NT2/D1 (cell line): ENCODE measurements around the gene PANX2.

Experiments used
- DNase-seq: peaks from one replicate; pipeline ENCODE4 v3.0.0-alpha.2; 2011; ENCODE audit warnings: low read depth, low spot score
- H3K27me3 ChIP-seq: 2 replicates; pipeline ENCODE4 v1.6.0; 2011; ENCODE audit warnings: mild to moderate bottlenecking; ENCODE audit not compliant: insufficient read length, insufficient read depth
- H3K36me3 ChIP-seq: 2 replicates; pipeline ENCODE4 v1.6.1; 2011; ENCODE audit warnings: mild to moderate bottlenecking, low read length, mixed read lengths; ENCODE audit not compliant: insufficient read depth, insufficient read length
- H3K4me1 ChIP-seq: 2 replicates; pipeline ENCODE4 v1.5.1; 2011; ENCODE audit not compliant: insufficient read depth, insufficient read length
- H3K4me3 ChIP-seq: 2 replicates; pipeline ENCODE4 v1.5.1; 2011; ENCODE audit warnings: low read depth; ENCODE audit not compliant: insufficient read length
- H3K9ac ChIP-seq: 2 replicates; pipeline ENCODE4 v1.6.0; 2011; ENCODE audit warnings: low read depth; ENCODE audit not compliant: insufficient read length
- H3K9me3 ChIP-seq: 2 replicates; pipeline ENCODE4 v1.5.1; 2011; ENCODE audit warnings: mild to moderate bottlenecking, low read length; ENCODE audit not compliant: insufficient read depth
- SUZ12 ChIP-seq: IDR thresholded peaks from 2 replicates; pipeline ENCODE4 v1.6.1; 2011; ENCODE audit not compliant: insufficient read length, insufficient read depth; ENCODE audit errors: extremely low read depth
- YY1 ChIP-seq: IDR thresholded peaks from 2 replicates; pipeline ENCODE4 v1.6.1; 2011; ENCODE audit not compliant: insufficient read length, insufficient read depth
- ZNF274 ChIP-seq: IDR thresholded peaks from 2 replicates; pipeline ENCODE4 v1.6.1; 2011; ENCODE audit warnings: mild to moderate bottlenecking, low read depth, low read length

Gene PANX2

DNA sequence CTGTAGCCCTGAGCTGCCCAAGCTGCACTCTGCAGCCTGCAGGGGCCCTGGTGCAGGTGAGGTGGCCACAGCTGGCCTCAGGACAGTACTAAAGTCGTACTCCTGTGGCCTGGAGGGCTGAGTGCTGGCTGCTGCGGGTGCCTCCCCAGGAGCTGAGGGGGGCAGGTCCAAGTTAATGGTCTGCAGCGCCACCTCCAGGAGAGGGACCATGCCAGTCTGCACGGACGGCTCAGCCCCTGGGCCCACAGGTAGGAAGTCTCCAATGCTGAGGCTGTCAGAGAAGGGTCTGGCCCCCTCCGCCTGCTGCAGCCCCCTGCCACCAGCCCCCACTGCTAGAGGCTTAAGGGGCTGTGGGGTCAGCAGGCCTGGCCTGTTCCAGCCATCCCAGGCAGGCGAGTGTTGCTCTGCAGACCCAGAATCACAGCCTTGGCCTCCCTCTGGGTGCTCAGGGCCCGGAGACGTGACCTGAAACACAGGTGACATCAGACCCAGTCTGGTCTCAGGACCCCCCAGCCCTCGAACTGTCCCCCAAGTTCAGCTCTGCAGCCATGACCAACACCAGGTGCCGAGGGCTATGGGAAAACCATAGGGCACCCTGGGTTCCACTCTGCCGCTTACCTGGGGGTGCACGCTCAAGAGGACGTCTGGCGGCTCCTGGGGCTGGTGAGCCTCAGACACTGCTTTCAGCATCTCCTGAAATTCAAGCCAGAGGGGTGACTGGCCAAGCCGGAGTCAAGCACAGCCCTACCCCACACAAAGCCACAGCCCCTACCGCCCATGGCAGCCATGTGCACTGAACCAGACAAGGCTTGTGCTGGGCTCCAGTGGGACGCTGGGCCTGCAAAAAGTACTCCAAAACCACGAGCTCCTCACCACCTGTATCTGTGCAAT is 51.1 kb downstream of the PANX2 start:
- no peak for DNase-seq
- peaks cover 10% of the 10 kb centered on the region for H3K4me1 ChIP-seq
- peaks cover 83% of the 10 kb centered on the region for H3K36me3 ChIP-seq
- TF ChIP-seq SUZ12 = no peak
- TF ChIP-seq ZNF274 = no peak
- no peak for TF ChIP-seq YY1
- no peak overlapping the region for H3K9ac ChIP-seq
- no peaks in the 10 kb centered on the region for H3K27me3 ChIP-seq
- no peaks in the 10 kb centered on the region for H3K9me3 ChIP-seq
- no peak overlapping the region for H3K4me3 ChIP-seq

DNA sequence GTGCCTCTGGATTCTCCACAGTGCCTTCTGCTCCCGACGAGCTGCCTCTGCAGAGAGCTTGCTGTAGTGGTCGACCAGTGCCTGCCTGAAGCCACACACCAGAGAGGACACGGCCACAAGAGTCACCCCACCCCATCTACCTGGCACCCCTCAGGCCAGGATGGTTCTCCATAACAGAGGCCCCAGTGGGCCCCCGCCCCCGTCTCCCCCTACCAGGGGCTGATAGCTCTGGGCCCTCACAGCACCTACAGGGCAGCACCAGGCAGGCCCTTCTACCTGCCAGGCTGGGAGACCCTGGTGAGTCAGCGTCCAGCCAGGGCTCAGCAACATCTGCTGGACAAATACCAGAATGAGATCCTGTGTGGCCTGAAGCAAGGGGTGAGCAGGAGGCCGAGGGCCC is 52.0 kb downstream of the PANX2 start:
- no peak for DNase-seq
- peaks cover 76% of the 10 kb centered on the region for H3K36me3 ChIP-seq

DNA sequence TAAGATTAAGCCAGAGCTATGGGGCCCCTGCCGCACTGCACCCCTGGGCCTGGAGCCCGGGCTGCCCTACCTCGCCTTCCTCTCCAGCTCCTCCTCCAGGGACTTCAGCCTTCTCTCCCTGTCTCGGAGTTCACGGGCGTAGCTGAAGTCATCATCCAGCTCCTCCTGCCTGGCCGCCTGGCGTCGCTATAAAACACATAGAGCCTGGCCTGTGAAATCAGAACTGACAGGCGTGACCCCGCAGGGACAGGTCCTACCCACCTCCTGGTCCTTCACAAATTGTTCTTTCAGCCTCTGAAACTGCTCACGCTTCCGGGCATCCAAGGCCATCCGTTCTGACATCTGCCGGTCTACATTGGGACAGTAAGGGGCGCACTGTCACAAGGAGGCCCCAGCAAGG is 53.5 kb downstream of the PANX2 start:
- no peaks in the 10 kb centered on the region for H3K27me3 ChIP-seq
- H3K9ac ChIP-seq = no peak overlapping the region
- TF ChIP-seq SUZ12 (no peak), YY1 (no peak), ZNF274 (no peak)
- peaks cover 66% of the 10 kb centered on the region for H3K36me3 ChIP-seq
- H3K4me3 ChIP-seq = no peak overlapping the region
- DNase-seq = no peak
- H3K4me1 ChIP-seq = peaks cover 7% of the 10 kb centered on the region
- no peaks in the 10 kb centered on the region for H3K9me3 ChIP-seq

More for the DNA sequence above, 52.0 kb downstream of the PANX2 start:
- Histone ChIP-seq H3K9ac (no peak overlapping the region), H3K4me1 (peaks cover 10% of the 10 kb centered on the region), H3K9me3 (no peaks in the 10 kb centered on the region), H3K4me3 (no peak overlapping the region), H3K27me3 (no peaks in the 10 kb centered on the region)
- no peak for TF ChIP-seq SUZ12
- TF ChIP-seq ZNF274 = no peak

DNA sequence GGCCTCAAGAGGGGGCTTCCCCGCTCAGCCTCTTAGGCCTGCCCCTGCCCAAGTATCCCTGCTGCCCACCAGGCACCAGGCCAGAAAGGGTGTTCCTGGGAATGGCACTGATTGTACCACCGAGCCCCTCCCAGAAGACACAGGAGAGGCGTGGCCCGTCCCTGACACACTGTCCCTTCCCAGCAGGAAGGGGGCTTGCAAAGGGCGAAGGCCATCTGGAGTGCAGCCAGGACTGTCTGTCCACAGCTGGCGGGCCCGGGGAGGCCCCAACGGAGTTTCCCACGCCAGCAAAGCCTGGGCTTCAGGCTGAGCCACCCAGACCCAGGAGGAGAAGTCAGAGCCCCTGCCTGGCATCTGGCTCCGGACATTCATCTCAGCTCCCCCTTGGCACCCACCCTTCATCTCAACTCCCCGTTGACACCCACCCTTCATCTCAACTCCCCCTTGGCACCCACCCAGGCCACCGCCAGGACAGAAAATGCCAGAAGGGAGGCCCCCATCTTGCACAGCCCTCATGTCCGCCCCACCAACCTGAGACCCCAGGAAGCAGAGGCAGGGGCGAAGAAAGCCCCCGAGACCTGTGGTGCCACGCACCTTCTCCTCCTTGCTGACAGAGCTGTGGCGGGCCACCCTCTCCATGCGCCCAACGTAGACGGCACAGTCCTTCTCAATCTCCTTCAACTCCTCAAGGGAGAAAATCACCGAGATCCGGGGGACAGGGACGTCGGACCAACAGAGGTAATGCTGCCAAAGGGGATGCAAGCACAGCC is 54.9 kb downstream of the PANX2 start:
- no peaks in the 10 kb centered on the region for H3K27me3 ChIP-seq
- no peak overlapping the region for H3K9ac ChIP-seq
- TF ChIP-seq SUZ12 = no peak
- no peak for TF ChIP-seq YY1
- TF ChIP-seq ZNF274 = no peak
- no peak overlapping the region for H3K4me3 ChIP-seq
- H3K36me3 ChIP-seq = peaks cover 61% of the 10 kb centered on the region
- peaks cover 2% of the 10 kb centered on the region for H3K4me1 ChIP-seq
- no peak for DNase-seq
- no peaks in the 10 kb centered on the region for H3K9me3 ChIP-seq

DNA sequence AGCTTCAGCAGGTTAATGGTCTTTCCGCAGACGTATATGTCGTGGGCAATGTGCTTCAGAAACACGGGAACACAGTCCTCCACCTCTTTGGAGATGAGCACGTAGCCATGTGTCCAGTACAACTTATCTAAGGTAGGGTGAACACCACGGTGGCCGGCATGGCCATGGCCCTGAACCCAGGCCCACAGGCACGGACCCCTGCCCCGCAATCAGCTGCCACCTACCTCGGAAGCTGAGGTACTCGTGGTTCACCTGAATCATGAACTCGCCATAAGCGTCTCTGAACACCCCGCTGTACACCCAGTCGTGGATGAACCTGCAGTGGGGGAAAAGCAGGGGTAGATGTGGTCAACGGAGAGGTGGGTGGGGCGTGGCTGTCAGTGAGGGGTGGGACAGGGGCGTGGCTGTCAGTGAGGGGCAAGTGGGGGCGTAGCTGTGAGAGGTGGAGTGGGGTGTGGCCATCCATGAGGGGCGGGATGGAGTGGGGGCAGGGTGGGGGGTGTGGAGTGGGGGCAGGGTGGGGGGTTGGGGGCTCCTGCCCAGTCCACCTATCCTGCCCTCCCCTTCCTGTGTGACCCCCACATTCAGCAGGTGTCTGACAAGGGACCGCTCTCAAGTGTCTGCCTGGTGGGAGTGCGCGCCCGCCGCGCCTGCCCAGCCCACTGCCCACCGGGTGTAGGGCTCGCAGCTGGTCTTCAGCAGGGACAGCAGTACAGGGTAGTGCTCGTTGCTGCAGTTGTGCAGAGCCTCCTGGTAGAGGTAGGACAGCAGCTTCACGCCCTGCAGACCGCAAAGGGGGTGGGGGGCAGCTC is 55.7 kb downstream of the PANX2 start:
- Histone ChIP-seq H3K9me3 (no peaks in the 10 kb centered on the region), H3K27me3 (no peaks in the 10 kb centered on the region), H3K4me1 (peaks cover 2% of the 10 kb centered on the region), H3K36me3 (peaks cover 53% of the 10 kb centered on the region), H3K4me3 (no peak overlapping the region), H3K9ac (no peak overlapping the region)
- no peak for DNase-seq
- TF ChIP-seq YY1 (no peak), ZNF274 (no peak), SUZ12 (no peak)

DNA sequence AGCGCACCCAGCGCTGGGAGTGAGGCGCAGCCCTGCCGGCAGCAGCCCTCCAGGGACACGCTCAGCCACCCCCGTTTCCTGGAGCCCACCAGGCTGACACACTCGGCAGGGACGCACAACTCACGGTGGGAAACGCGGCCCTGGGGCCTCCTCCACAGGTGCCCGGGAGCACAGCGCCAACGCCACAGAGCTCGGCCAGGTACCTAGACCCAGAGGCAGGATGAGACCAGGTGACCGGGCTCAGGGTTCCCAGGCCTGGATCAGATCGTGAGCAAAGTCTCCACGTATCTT is 56.3 kb downstream of the PANX2 start:
- DNase-seq = no peak
- peaks cover 2% of the 10 kb centered on the region for H3K4me1 ChIP-seq
- H3K9ac ChIP-seq = no peak overlapping the region
- H3K36me3 ChIP-seq = peaks cover 47% of the 10 kb centered on the region
- no peaks in the 10 kb centered on the region for H3K9me3 ChIP-seq
- no peak overlapping the region for H3K4me3 ChIP-seq
- no peaks in the 10 kb centered on the region for H3K27me3 ChIP-seq
- TF ChIP-seq ZNF274 = no peak
- TF ChIP-seq YY1 = no peak
- TF ChIP-seq SUZ12 = no peak
